Right lobe of liver (tissue), 4 donors: ENCODE data around the gene MAL.

Experiments used
- CTCF ChIP-seq, 4 donors: fragments of 200-600 bp in 3 of 4; fragments of 450-650 bp in 1 of 4; IDR thresholded peaks; one replicate each; pipeline versions ENCODE4 v1.5.1 to v1.8.0; 2016 to 2022; ENCODE audit warnings: antibody characterized with exemption in 4 of 4, mild to moderate bottlenecking in 2 of 4
- POLR2A ChIP-seq: fragments of 450-650 bp; IDR thresholded peaks from one replicate; pipeline ENCODE4 v1.6.1; 2017; ENCODE audit warnings: antibody characterized with exemption, mild to moderate bottlenecking
- donor health status: DM: no; HTN: no; CAD: no.
- donor health status: DM: no; HTN: no; CAD: no.
- donor health status: DM: no; HTN: yes; CAD: no.

GRCh38 chr2:95055262-95055661 is 29.8 kb downstream of the MAL start:
- TF ChIP-seq CTCF (IDR thresholded peaks at IDR 0.05) = no peak
- no peak for TF ChIP-seq POLR2A
